NCI-H2107 (cell line): Measurements from ENCODE around the gene LSM14A.
"Not testable (repeated sequence)": the region's sequence is repeated elsewhere in the genome, so short reads cannot be mapped to it uniquely, and the experiment has no call there.

ENCODE experiments used
- DNase-seq: peaks from one replicate; lab custom pipeline; 2025; lab: John Stamatoyannopoulos, UW

LSM14A gene

DNA sequence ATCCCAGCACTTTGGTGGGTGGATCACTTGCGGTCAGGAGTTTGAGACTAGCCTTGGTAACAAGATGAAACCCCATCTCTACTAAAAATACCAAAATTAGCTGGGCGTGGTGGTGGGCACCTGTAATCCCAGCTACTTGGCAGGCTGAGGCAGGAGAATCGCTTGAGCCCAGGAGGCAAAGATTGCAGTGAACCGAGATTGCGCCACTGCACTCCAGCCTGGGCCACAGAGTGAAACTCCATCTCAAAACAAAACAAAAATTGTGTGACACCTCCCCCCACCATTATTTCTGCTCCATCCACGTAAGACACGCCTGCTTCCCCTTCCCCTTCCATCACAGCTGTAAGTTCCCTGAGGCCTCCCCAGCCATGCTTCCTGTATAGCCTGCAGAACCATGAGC lies 13.3 kb upstream of the LSM14A start:
- not testable (repeated sequence) for DNase-seq

DNA sequence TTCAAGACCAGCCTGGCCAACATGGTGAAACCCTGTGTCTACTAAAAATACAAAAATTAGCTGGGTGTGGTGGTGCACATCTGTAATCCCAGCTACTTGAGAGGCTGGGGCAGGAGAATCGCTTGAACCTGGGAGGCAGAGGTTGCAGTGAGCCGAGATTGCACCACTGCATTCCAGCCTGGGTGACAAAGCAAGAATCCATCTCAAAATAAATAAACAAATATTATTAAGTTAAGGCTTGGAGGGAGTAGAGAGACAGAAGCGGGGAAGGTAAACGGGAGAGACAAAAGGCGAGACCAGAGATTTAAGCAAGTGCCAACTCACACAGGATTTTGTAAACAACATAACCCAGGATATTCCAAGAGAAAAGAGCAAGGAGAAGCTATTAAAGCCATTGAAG lies 12.8 kb upstream of the LSM14A start:
- DNase-seq = not testable (repeated sequence)

DNA sequence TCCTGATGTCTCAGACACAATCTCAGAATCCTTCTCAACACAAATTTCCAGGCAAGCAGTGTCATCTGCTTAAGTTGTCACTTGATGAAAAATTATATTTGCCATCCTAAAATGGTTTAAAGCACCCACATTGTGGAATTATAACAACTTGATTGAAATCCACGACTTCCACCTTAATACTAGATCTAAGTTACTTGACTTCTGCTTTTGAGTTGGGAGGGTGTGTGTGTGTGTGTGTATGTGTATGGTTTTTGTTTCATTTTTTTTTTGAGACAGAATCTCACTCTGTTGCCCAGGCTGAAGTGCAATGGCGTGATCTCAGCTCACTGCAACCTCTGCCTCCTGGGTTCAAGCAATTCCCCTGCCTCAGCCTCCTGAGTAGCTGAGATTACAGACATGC lies 10.4 kb upstream of the LSM14A start:
- DNase-seq = not testable (repeated sequence)

DNA sequence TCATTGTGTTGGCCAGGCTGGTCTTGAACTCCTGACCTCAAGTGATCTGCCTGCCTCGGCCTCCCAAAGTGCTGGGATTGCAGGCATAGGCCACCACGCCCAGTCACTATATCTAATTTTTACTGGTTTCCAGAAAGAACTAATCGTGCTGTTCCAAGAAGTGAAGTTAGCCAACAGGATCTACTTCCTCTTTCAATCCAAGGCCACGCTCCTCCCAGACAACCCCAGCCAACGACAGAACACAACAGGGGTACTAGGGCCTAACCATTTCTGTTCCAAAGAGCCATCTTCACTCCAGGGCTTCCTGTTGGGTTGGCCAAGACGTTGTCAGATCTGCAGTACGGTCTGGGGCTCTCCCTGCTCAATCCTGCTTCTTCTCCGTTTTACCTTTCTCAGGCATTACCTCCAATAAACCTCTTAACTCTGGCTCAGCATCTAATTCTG lies 7.0 kb upstream of the LSM14A start:
- DNase-seq = no peak

DNA sequence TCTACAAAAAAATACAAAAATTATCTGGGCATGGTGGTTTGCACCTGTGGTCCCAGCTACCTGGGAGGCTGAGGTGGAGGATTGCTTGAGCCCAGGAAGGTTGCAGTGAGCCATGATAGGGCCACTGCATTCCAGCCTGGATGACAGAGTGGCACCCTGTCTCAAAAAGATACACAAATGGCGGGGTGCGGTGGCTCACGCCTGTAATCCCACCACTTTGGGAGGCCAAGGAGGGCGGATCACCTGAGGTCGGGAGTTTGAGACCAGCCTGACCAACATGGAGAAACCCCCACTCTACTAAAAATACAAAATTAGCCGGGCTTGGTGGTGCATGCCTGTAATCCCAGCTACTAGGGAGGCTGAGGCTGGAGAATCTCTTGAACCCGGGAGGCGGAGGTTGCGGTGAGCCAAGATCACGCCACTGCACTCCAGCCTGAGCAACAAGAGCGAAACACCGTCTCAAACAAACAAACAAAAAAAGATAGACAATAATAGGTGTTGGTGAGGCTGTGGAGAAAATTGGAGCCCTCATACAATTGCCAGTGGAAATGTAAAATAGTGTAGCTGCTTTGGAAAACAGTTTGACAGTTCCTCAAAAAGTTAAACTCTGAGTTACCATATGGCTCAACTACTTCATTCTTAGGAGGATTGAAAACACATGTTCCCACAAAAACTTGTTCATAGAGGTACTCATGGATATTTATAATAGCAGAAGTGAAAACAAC lies 2.7 kb upstream of the LSM14A start:
- DNase-seq = not testable (repeated sequence)

DNA sequence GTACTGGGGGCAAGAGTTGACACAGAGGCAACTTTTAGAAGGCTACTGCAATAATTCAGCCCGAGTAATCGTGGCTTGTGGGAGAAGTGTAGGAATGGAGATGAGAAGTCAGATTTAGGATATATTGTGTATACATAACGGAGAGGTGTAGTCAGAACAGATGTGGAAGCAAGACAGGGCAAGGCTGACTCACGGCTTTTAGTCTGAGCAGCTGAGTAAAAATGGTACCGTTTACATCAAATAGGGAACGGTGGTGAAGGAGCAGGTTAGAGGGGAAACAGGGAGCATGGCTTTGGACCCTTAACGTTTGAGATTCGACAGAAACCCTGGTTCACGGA lies 796 bp upstream of the LSM14A start:
- DNase-seq = no peak

DNA sequence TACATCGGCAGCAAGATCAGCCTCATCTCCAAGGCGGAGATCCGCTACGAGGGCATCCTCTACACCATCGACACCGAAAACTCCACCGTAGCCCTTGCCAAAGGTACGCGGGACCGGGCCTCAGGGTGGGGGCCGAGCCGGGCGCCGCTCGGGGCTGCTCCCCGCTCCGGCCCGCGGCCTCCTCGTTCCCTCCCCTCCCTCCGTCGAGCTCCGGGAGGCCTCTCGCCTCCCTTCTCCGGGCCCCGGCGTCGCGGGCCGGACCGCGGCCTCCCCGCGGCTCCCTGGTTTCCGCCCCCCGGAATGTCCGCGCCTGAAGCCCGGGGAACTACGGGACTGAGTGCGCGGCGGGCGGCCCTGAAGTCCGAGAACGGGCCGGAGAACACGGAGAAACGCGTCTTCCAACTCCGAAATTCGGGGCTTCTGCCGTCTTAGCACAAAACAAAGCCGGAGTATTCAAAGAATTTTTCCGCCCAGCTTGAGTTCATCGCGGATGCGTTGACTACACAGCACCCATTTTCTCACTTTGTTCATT lies 423 bp downstream of the LSM14A start:
- no peak for DNase-seq

DNA sequence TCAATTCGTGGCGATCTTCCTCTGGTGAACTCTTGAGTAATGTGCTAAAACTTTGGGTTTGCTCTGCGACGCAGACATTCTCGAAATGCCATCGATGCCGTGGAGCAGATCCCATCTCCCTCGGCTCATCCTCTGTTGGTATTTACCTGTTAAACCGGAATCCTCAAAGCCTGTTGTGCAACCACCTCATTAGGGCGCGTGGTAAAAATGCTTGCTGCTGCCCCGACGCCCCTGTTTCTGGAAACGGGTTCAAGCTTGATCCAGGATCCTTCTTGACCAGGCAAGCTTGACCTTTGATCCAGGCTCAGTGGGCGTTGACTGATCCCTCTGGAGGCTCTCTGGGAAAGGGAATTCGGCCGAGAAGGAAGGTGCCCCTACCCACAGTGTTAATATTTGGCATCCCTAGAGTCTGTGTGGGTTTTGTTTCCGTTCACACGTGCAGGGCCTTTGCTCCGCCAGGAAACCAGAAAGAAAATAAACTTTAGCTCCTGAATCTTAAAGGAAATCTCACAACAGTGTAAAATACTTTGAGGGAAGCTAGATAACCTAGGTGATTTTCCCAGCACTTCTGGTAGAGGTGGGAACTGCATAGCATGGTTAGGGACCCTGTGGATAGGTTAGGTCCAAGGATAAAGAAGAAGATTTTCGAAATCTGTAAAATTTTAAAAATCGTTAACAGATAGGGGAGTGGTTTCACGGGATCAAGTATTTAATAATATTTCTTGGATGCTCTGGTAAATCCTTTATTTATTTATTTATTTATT lies 1.1 kb downstream of the LSM14A start:
- no peak for DNase-seq

DNA sequence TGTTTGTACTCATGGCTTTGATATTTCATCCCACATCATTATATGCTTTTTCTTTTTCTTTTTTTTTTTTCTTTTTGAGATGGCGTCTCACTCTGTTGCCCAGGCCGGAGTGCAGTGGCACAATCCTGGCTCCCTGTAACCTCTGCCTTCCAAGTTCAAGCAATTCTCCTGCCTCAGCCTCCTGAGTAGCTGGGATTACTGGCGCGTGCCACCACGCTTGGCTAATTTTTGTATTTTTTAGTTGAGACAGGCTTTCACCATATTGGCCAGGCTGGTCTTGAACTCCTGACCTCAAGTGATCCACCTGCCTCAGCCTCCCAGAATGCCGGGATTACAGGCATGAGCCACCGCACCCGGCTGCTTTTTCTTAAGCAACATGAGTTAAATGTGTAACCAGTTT lies 2.9 kb downstream of the LSM14A start:
- DNase-seq = not testable (repeated sequence)

DNA sequence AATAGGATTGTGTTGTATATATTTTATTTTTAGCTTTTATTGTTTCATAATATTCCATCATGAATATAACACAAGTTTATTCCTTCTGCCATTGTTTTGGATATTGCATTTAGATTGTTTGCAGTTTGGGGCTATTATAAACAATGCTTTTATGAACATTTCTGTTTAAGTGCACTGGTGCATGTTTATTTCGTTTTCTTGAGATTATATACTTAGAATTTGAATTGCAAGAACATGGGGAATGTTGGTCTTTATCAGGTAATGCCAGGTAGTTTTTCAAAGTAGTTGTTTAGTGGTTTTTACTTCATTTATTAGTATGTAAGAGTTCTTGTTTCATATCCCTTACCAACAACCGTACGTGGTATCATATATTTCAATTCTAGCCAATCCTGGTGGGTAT lies 4.3 kb downstream of the LSM14A start:
- DNase-seq = no peak

DNA sequence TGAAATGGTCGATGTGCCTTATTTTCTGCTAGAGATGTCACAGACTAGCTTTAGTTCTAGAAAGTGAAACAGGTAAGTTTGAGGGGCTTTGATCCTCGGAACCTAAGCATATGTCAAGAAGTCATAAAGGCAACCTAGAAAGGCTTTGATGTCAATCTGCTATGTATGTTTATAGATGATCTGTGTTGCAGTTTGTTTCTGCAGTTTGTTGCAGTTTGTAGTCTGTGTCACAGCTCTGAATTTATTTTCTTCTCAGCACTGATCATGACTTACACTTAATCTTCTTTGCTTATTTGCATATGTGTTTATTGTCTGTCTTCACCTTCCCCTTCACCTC lies 5.9 kb downstream of the LSM14A start:
- no peak for DNase-seq

DNA sequence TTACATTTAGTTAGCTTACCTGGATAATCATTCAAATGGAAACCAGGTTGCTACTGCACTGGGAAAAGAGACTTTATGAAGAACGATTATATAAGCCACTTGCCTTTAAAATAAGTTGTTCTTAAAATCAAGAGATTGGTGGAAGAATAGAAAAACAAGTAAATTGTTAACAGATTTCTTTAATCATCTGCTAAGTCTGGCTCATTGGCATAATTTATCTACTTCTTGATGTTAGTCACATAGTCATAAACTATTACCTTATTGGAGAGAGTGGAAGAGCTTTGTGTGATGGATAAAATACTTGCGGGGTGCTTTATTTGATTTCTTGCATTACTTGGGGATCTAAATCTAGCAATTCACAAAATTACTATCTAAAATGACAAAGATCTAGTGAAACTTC lies 6.8 kb downstream of the LSM14A start:
- DNase-seq = no peak

DNA sequence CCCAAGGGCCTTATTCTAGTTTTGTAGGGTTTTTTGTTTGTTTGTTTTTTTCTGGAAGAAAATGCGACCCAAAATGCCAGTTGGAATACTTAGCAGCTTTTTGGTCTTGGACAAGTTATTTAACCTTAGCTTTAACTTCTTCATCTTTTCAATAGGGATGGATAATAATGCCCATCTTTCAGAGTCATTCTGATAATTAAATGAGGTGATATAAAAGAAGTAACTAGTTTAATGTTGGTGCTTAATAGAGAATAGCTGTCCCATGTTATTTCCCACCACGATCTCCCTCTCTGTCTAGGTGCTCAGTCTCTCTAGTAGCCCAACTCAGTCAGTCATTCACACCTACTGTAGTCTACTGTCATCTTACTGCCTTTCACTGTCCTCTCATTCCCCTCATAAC lies 8.0 kb downstream of the LSM14A start:
- DNase-seq = no peak

DNA sequence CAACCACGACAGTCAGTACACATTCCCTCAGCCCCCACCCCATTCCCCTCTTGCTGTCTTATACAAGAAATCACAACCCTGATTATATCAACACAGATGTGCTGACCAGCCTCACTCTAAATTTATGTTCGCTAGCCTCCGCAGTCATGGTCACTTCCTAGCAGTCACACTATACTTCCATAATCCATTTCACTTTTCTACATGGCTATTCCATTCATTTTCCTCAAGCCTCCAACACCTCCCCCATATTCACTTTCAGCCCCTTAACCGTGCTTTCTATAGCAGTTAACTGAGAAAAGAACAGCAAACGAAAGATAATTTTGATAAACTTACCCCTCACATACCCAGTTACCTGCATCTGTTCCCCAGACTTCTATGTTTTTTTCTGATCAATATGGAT lies 8.4 kb downstream of the LSM14A start:
- DNase-seq = no peak

DNA sequence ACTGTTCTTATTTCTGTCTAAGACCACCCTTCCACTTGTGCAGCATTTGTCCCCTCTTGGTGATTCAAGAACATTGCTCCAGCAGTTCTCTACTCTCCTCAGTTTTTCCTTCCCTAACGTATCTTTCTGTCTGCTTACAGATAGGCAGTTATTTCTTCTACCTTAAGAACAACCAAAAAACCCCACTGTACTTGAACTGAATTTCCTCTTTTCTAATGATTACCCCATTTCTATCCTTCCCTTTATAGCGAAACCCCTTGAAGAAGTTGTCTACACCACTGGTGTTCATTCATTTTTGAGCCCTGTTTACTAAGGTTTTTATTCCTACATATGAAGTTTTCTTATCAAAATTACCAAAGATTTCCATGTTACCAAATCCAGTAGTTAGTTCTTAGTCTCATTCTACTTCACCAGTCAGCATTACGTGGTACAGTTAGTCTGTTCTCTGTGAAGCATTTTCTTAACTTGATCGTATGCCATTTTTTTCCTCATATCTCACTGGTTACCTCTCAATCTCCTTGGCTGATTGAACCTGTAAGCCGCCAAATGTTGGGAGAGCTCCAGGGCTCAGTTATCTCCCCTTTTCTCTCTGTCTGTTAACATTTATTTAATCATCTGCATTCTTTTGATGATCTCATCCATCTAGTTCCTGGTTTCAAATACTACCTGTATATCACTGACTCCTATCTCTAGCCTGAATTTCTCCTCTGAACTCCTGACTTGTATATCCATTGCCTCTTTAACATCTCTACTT lies 9.0 kb downstream of the LSM14A start:
- no peak for DNase-seq

DNA sequence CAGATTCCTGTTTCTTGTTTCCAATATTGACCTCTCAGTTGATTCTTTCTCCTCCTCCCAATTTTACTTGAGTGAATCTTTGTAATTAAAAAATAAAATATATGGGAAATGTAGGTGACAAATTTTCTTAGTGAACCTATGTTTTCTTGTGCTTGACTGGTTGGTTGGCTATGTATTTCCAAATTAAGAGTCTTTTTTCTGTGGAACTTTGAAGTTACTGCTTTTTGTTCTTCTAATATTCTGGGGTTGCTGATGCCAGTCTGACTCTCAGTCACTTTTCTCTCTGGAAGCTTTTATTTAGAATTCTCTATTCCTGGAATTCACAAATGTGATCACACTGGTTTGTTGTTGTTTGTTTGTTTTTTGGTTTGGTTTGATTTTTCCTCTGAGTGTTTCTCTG lies 9.8 kb downstream of the LSM14A start:
- no peak for DNase-seq

DNA sequence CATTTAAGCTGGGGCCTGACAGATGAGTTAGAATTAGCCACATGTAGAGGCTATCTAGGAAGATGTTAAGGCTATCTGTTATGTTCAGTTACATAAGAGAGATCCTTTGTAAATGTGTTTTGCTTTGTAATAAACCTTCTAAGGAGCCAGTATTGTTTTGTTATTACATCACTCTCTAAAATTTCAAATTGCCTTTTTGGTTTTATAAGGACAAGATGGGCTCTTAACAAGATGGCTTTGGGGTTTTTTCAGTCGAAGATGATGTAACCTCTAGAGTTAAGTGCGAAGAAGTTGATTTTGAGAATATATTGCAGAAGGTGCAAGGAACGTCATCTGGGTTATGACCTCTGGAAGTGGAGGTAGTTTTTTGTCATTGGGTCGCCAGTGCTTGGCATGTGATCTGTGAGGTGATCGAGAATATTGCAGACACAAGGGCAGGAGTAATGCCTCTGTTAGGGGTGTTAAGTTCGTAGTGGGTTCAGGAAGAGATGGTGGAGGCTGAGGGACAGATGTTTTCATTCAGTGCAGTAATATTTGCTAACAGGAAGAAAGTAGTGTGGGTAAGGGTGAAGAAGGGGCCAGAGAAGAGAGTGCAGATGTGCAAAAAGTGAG lies 12.7 kb downstream of the LSM14A start:
- DNase-seq = no peak

DNA sequence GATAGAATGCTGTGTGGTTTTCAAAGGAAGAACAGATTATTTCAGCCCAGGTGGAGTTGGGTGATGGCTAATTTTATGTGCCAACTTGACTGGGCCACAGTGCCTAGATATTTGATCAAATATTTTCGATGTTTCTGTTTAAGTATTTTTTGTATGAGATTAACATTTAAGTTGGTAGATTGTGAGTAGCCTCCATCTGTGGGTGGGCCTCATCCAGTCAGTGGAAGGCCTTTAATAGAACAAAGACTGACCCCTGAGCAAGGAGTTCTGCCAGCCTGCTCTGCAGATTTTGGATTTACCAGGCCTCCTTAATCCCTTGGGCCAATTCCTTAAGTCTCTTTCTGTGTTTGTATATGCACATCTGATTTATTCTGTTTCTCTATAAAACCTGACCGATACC lies 13.9 kb downstream of the LSM14A start:
- DNase-seq = no peak

DNA sequence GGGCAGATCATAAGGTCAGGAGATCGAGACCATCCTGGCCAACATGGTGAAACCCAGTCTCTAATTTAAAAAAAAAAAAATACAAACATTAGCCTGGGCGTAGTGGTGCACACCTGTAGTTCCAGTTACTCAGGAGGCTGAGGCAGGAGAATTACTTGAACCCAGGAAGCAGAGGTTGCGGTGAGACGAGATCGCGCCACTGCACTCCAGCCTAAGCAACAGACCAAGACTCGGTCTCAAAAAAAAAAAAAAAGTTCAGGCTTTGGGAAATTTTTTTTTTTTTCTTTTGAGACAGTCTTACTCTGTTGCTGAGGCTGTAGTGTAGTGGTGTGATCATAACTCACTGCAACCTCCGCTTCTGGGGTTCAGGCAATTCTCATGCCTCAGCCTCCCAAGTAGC lies 14.7 kb downstream of the LSM14A start:
- no peak for DNase-seq

DNA sequence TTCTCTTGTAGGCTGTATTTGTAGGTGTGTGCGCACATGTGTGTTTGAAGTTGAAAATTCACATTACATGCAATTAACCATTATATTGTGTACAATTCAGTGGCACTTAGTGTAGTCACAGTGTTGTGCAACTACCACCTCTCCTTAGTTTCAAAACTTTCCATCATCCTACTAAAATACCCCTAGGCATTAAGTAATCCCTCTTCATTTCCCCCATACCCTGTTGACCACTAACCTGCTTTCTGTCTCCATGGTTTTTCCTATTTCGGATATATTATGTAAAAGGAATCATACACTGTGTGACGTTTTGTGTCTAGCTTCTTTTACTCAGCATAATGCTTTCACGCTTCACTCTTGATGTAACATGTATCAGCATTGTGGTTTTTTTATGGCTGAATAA lies 16.1 kb downstream of the LSM14A start:
- DNase-seq = no peak

DNA sequence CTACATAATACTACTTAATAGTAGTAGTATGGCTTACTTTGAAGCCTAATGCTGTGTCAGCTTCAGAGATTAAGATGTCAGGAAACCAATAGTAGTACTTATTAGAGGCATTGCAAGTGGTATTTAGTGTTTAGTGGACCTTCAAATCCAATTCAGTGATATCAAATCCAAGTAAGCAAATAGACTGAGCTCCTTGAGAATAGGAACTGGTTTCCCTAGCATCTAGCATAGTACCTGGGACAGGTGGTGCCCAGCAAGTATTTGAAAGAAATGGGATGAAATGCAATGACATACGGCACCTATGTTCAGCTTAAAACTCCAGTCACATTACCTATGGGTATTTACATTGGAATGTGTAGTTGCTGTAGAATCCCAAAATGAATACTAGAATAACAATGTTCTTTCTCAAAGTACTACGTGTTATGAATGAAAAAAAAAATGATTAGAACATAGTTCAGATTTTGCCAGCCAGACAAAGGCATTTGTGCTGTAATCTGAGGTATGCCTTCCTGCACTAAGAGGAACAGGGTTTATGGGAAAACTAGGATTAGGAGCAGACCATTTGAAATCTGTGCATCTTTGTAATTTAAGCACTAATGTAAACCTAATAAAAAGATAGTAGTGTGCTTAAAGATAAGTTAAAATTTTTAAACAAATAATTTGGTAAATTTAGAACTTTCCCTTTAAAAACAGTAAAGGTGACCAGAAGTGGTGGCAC lies 17.1 kb downstream of the LSM14A start:
- DNase-seq = no peak

DNA sequence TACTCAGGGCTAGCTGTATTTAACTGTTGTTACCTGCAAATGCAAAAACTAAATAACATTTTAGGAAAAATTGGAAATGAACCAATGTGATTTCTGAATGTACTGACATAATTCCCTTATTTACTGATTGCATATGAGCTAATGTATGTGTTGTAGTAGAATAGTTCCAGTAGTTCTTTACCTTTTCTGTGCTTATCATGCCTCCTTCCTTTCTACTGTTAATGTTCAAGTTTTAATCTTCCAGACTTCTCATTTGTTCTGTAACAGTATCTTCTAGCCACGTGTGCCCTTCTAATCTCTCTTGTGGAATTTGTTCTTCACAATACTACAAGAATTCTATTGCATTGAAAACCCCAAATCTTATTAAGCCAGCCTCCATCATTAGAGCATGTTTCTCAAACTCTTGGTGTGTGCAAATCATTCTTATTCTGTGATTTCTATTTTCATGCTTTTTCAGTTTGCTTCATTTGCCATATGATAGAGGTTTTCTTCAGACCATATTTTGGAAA lies 17.7 kb downstream of the LSM14A start:
- no peak for DNase-seq
